GM19455 (cell line): ENCODE data around the gene UQCRC2.
"Not testable (repeated sequence)": the region's sequence is repeated elsewhere in the genome, so short reads cannot be mapped to it uniquely, and the experiment has no call there.

ENCODE experiments used
- ATAC-seq: cut with Tn5 transposase; IDR thresholded peaks from one replicate; pipeline ENCODE4 v1.9.1; 2021; ENCODE audit not compliant: unreplicated experiment

UQCRC2 gene

GRCh38 chr16:21952793-21953540, at the start of gene UQCRC2:
UQCRC2 (plus strand) TSS chr16:21953361; CDS start chr16:21953424, 63 bp downstream.
- ATAC-seq, result peak; percentile 76

GRCh38 chr16:21932650-21933049, 20.5 kb upstream of the UQCRC2 start:
- not testable (repeated sequence) for ATAC-seq

- not testable (repeated sequence) for ATAC-seq
Measured at GRCh38 chr16:21933316-21933715, 19.8 kb upstream of the UQCRC2 start.

GRCh38 chr16:21933790-21934189, 19.4 kb upstream of the UQCRC2 start:
- not testable (repeated sequence) for ATAC-seq

- ATAC-seq, result not testable (repeated sequence)
Measured at GRCh38 chr16:21936216-21936615, 16.9 kb upstream of the UQCRC2 start.

GRCh38 chr16:21937336-21937829, 15.8 kb upstream of the UQCRC2 start:
- no peak for ATAC-seq

- no peak for ATAC-seq
Measured at GRCh38 chr16:21940570-21940969, 12.6 kb upstream of the UQCRC2 start.

GRCh38 chr16:21943571-21943970, 9.6 kb upstream of the UQCRC2 start:
- no peak for ATAC-seq

GRCh38 chr16:21946889-21947635, 6.1 kb upstream of the UQCRC2 start:
- no peak for ATAC-seq

- no peak for ATAC-seq
Measured at GRCh38 chr16:21949713-21950260, 3.4 kb upstream of the UQCRC2 start.

GRCh38 chr16:21950782-21951521, 2.2 kb upstream of the UQCRC2 start:
- no peak for ATAC-seq

- ATAC-seq, result peak; percentile 27
Measured at GRCh38 chr16:21952040-21952792, 945 bp upstream of the UQCRC2 start.

- peak; percentile 30 for ATAC-seq
Measured at GRCh38 chr16:21953541-21953902, 361 bp downstream of the UQCRC2 start.

GRCh38 chr16:21957714-21958346, 4.7 kb downstream of the UQCRC2 start:
- no peak for ATAC-seq

GRCh38 chr16:21959050-21959449, 5.9 kb downstream of the UQCRC2 start:
- ATAC-seq, result no peak

- ATAC-seq, result no peak
Measured at GRCh38 chr16:21962475-21962874, 9.3 kb downstream of the UQCRC2 start.

- ATAC-seq, result no peak
Measured at GRCh38 chr16:21963887-21964286, 10.7 kb downstream of the UQCRC2 start.

- no peak for ATAC-seq
Measured at GRCh38 chr16:21964353-21964752, 11.2 kb downstream of the UQCRC2 start.

- no peak for ATAC-seq
Measured at GRCh38 chr16:21971856-21972255, 18.7 kb downstream of the UQCRC2 start.

- no peak for ATAC-seq
Measured at GRCh38 chr16:21973945-21974344, 20.8 kb downstream of the UQCRC2 start.
